Transverse colon (tissue), 3 donors: ENCODE results near the gene PRRX2.

Experiments used
- POLR2A ChIP-seq: fragments of 450-650 bp; IDR thresholded peaks from one replicate; pipeline ENCODE4 v1.6.1; 2016; ENCODE audit warnings: antibody characterized with exemption, mild to moderate bottlenecking, moderate library complexity
- POLR2AphosphoS5 ChIP-seq, 3 donors: sonication (generic); formaldehyde crosslinking; IDR thresholded peaks; one replicate each; pipeline ENCODE4 v1.6.1; 2016; ENCODE audit warnings: antibody characterized with exemption in 3 of 3

GRCh38 chr9:129664746-129665388, 580 bp upstream of the PRRX2 start:
- TF ChIP-seq POLR2AphosphoS5 (IDR thresholded peaks at IDR 0.05) = no peak
- no peak for TF ChIP-seq POLR2A
